HG03108 (cell line): ENCODE measurements around the gene ZNF552.
"Not testable (repeated sequence)": the region's sequence is repeated elsewhere in the genome, so short reads cannot be mapped to it uniquely, and the experiment has no call there.

ENCODE experiments used
- ATAC-seq: cut with Tn5 transposase; IDR thresholded peaks from one replicate; pipeline ENCODE4 v1.9.1; 2021; ENCODE audit warnings: moderate library complexity; ENCODE audit not compliant: unreplicated experiment

Gene ZNF552

GRCh38 chr19:57814505-57815246, at the start of gene ZNF552:
Gene ZNF552 (minus strand): TSS chr19:57814913. CDS start chr19:57814743, 170 bp downstream.
- peak; percentile 64 for ATAC-seq

- ATAC-seq, result not testable (repeated sequence)
These were observed 47.6 kb upstream of the ZNF552 start for GRCh38 chr19:57862351-57862750.

GRCh38 chr19:57854117-57854516, 39.4 kb upstream of the ZNF552 start:
- ATAC-seq, result not testable (repeated sequence)

DNA sequence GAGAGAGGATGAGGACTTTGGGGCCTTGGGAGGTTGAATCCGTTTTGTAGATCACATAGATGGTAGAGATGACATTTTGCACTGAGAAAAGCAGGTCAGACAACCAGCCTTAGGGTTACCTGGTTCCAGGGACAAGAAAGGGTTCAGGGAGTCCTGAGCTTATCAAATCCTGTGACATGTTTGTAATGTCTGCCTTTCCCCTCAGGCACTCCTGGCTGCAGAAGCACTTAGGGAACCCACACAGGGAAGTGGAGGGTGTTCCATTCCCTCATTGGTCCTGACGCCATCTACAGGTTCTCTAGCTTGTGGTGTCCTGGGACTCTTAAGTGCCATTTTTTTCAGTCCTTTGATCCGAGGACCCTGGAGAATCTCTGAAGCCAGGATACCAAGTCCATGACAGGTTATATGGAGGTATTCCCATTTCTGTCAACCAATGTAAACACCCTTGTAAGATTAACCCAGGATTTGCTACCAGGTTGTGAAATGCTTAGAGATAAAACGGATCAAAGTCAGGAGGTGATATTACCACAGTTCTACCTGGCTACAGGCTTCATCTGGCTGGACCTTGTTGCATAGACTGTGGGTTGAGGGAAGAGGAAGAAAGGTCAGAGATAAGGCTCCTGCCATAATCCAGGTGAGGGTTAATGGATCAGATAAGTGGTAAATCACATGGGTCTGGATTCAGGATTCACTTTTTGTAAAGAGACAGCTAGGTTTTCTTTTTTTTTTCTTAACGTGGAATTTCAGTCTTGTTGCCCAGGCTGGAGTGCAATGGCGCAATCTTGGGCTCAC, 37.3 kb upstream of the ZNF552 start:
- ATAC-seq, result not testable (repeated sequence)

DNA sequence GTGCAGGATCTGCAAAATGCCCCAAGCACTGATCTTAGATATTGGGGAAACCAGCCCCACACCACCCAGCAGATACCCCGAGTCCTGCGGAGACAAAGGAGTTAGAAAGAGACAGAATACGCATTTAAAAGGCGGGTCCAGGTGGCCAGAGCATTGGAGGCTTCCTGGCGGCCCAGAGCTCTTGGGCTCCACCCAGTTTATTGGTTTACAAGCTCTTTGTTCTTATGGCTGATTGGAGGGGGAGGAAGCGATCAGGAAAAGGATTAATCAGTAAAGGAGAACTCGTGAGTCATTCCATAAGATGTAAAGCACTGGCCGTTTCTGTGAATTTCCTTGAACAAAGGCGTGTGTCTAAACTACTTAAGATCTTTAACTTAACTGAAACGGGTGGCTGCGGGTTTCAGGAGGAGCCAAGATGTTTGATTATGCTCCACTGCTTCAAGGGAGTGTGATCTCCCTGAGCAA, 35.9 kb upstream of the ZNF552 start:
- ATAC-seq, result no peak

GRCh38 chr19:57849666-57850473, 35.2 kb upstream of the ZNF552 start, which contains the start of gene ZNF587:
Gene ZNF587 (plus strand): TSS chr19:57849859. CDS start chr19:57850039, 180 bp downstream.
- ATAC-seq, result peak; percentile 97

DNA sequence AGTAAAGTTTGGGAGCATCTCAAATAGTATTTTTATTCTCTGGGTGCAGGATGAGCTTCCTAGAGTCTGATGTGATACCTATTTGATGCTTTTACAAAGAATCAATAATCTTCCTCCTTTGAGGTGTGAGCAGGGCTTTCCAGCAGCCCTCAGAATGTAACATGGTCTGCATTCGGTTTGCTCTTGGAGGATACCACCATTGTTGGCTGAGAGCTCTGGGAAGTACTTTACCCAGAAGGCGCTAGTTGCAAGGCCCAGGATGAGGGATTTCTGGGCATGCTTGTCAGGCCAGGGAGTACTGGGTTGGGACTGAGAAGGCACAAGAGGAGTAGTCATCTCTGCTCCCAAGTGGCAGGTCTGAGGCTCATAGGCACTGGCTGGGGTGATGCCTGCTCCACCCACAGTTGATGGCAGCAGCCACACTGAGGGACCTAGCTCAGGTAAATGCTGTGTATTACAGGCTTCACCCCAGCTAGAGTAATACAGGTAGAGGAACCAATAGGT, 34.5 kb upstream of the ZNF552 start:
- peak; percentile 24 for ATAC-seq

GRCh38 chr19:57847164-57847563, 32.5 kb upstream of the ZNF552 start:
- ATAC-seq, result not testable (repeated sequence)

DNA sequence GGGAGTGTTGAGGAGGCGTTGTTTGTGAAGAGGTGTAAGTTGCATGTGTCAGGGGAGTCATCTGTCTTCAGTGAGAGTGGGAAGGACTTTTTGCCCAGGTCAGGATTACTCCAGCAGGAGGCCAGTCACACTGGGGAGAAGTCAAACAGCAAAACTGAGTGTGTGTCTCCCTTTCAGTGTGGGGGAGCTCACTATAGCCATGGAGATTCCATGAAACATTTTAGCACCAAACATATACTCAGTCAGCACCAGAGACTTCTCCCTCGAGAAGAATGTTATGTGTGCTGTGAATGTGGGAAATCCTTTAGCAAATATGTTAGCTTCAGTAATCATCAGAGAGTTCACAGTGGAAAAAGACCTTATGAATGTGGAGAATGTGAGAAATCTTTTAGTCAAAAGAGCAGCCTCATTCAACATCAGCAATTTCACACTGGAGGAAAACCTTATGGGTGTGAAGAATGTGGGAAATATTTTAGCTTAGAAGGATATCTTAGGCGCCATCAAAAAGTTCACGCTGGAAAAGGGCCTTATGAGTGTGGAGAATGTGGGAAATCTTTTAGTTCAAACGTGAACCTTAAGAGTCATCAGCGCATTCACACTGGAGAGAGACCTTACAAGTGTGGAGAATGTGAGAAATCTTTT, 26.5 kb upstream of the ZNF552 start:
- ATAC-seq, result no peak

GRCh38 chr19:57838622-57839191, 24.0 kb upstream of the ZNF552 start:
- ATAC-seq, result not testable (repeated sequence)

GRCh38 chr19:57836991-57837390, 22.3 kb upstream of the ZNF552 start:
- not testable (repeated sequence) for ATAC-seq

GRCh38 chr19:57830071-57830602, 15.4 kb upstream of the ZNF552 start, which contains the start of gene ZNF587B:
Gene ZNF587B (plus strand): TSS chr19:57830299. CDS start chr19:57830529, 230 bp downstream.
- ATAC-seq, result no peak

DNA sequence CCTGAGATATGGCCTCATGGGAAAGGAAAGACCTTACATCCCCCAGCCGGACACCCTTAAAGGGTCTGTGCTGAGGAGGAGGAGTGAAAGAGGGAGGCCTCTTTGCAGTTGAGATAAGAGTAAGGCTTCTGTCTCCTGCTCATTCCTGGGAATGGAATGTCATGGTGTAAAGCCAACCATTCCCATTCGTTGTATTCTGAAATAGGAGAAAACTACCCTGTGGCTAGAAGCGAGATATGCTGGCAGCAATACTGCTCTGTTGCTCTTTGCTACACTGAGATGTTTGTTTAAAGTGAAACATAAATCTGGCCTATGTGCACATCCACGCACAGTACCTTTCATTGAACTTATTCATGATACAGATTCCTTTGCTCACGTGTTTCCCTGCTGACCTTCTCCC, 14.6 kb upstream of the ZNF552 start:
- ATAC-seq, result no peak

DNA sequence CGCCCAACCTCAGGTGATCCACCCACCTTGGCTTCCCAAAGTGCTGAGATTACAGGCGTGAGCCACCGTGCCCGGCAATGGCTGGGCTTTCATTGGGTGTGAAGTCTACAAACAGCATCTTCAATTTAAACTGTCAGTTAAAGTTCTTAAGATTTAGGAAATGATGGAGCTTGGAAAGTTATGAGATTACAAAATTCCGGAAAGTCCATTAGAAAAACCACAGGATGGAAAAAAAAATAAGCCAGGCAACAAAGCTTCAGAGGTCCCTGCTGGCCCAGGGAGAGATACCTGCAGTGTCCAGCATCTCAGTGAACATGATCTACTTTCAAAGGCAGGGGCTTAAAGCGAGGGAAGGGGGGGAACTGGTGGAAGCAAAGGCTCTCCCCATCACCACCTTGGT, 10.8 kb upstream of the ZNF552 start:
- ATAC-seq, result no peak

DNA sequence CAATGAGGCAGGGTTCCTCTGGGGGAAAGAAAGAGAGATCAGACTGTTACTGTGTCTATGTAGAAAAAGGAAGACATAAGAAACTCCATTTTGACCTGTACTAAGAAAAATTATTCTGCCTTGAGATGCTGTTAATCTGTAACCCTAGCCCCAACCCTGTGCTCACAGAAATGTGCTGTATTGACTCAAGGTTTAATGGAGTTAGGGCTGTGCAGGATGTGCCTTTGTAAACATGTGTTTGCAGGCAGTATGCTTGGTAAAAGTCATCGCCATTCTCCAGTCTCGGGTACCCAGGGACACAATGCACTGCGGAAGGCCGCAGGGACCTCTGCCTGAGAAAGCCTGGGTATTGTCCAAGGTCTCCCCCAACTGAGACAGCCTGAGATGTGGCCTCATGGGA, 8.9 kb upstream of the ZNF552 start:
- not testable (repeated sequence) for ATAC-seq

DNA sequence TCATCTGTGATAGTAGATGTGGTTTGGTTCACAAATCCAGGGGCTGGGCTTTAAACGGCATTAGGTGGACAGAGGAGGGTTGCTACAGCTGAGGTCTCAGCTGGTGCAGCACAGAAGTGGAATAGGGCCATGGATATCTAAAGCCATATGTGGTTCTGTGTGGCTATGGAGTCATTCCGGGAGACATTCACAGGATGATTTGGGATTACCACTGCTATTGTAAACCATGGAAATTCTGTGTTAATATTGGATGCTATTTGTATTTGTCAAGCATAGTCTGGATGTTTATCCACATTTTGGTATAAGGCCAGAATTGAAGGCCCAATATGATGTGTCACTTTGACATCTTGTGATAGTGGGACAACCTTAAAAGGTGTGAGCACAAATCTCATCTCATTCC, 8.4 kb upstream of the ZNF552 start:
- ATAC-seq, result not testable (repeated sequence)

DNA sequence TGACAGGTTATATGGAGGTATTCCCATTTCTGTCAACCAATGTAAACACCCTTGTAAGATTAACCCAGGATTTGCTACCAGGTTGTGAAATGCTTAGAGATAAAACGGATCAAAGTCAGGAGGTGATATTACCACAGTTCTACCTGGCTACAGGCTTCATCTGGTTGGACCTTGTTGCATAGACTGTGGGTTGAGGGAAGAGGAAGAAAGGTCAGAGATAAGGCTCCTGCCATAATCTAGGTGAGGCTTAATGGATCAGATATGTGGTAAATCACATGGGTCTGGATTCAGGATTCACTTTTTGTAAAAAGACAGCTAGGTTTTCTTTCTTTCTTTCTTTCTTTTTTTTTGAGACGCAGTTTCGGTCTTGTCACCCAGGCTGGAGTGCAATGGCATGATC, 6.8 kb upstream of the ZNF552 start:
- not testable (repeated sequence) for ATAC-seq

DNA sequence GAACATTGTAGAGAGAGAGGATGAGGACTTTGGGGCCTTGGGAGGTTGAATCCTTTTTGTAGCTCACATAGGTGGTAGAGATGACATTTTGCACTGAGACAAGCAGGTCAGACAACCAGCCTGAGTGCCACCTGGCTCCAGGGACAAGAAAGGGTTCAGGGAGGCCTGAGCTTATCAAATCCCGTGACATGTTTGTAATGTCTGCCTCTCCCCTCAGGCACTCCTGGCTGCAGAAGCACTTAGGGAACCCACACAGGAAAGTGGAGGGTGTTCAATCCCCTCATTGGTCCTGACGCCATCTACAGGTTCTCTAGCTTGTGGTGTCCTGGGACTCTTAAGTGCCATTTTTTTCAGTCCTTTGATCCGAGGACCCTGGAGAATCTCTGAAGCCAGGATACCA, 6.4 kb upstream of the ZNF552 start:
- ATAC-seq, result not testable (repeated sequence)

DNA sequence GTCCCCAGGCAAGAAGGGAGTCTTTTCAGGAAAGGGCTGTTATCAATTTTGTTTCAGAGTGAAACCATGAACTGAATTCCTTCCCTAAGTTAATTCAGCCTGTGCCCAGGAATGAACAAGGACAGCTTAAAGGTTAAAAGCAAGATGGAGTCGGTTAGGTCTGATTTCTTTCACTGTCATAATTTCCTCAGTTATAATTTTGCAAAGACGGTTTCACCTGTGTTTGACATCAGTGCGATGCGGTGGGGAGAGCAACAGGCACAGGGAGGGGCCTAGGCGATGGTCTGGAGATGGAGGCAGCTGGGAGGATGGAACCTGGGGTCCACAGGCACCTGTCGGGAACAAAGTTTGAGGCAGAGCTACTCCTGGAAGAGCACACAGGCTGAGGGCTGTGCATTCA, 5.9 kb upstream of the ZNF552 start:
- ATAC-seq, result no peak
